Measurements from ENCODE around the gene SLC4A2. TPM values are rescaled to one million over a fixed set of nuclear protein-coding genes. Genes with fewer than 3 reads are reported as not detected.

The SLC4A2 gene
- total RNA-seq, 4 donors from 2014 or later: 31.9 to 78.7 (median 59.7) TPM

GRCh38 chr7:151123822-151124464 lies 64.6 kb downstream of the SLC4A2 start:
- 61% methylated on average over 17 of the region's 24 CpGs for WGBS
- Histone ChIP-seq H3K36me3 (peaks cover 78% of the 10 kb centered on the region), H3K4me3 (no peak overlapping the region), H3K4me1 (peaks cover 31% of the 10 kb centered on the region), H3K27me3 (no peaks in the 10 kb centered on the region), H3K27ac (no peak overlapping the region), H3K9me3 (no peaks in the 10 kb centered on the region)
- TF ChIP-seq POLR2AphosphoS5 (IDR thresholded peaks at IDR 0.05): no peak
- TF ChIP-seq POLR2A (IDR thresholded peaks at IDR 0.05): no peak
- TF ChIP-seq CTCF (IDR thresholded peaks at IDR 0.05): peak; percentile 88 to 96
- DNase-seq (ENCODE audit: low spot score in 2 of 2): peak; percentile 87 to 90

- H3K36me3 ChIP-seq: peaks cover 78% of the 10 kb centered on the region
- H3K4me3 ChIP-seq: no peak overlapping the region
- no peak for DNase-seq (ENCODE audit: low spot score in 2 of 2)
- 83% methylated on average over 7 of the region's 7 CpGs for WGBS
- TF ChIP-seq POLR2AphosphoS5 (IDR thresholded peaks at IDR 0.05): no peak
- no peak for TF ChIP-seq EP300 (IDR thresholded peaks at IDR 0.05)
- no peak for TF ChIP-seq POLR2A (IDR thresholded peaks at IDR 0.05)
- TF ChIP-seq CTCF (IDR thresholded peaks at IDR 0.05): no peak
- no peak overlapping the region for H3K27ac ChIP-seq
- no peaks in the 10 kb centered on the region for H3K9me3 ChIP-seq
- peaks cover 31% of the 10 kb centered on the region for H3K4me1 ChIP-seq
- no peaks in the 10 kb centered on the region for H3K27me3 ChIP-seq
Observed at GRCh38 chr7:151124481-151124880, 65.1 kb downstream of the SLC4A2 start.

GRCh38 chr7:151124899-151125399 lies 65.6 kb downstream of the SLC4A2 start:
- Histone ChIP-seq H3K9me3 (no peaks in the 10 kb centered on the region), H3K27me3 (no peaks in the 10 kb centered on the region), H3K36me3 (peaks cover 78% of the 10 kb centered on the region), H3K4me1 (peaks cover 31% of the 10 kb centered on the region), H3K27ac (no peak overlapping the region), H3K4me3 (peak overlapping the region; percentile 47)
- 70% methylated on average over 14 of the region's 14 CpGs for WGBS
- TF ChIP-seq CTCF (IDR thresholded peaks at IDR 0.05) (no peak), POLR2AphosphoS5 (IDR thresholded peaks at IDR 0.05) (no peak), POLR2A (IDR thresholded peaks at IDR 0.05) (no peak), EP300 (IDR thresholded peaks at IDR 0.05) (no peak)
- DNase-seq (ENCODE audit: low spot score in 2 of 2): no peak

- Histone ChIP-seq H3K4me1 (peaks cover 31% of the 10 kb centered on the region), H3K9me3 (no peaks in the 10 kb centered on the region), H3K27ac (peak overlapping the region; percentile 49), H3K4me3 (peak overlapping the region; percentile 47), H3K36me3 (peaks cover 78% of the 10 kb centered on the region), H3K27me3 (no peaks in the 10 kb centered on the region)
- 10% methylated on average over 20 of the region's 22 CpGs for WGBS
- DNase-seq (ENCODE audit: low spot score in 2 of 2): no peak
- TF ChIP-seq CTCF (IDR thresholded peaks at IDR 0.05): no peak
- no peak for TF ChIP-seq EP300 (IDR thresholded peaks at IDR 0.05)
- TF ChIP-seq POLR2A (IDR thresholded peaks at IDR 0.05): no peak
- no peak for TF ChIP-seq POLR2AphosphoS5 (IDR thresholded peaks at IDR 0.05)
Observed at GRCh38 chr7:151125470-151125845, 66.1 kb downstream of the SLC4A2 start.

GRCh38 chr7:151125846-151126481 lies 66.6 kb downstream of the SLC4A2 start:
- TF ChIP-seq EP300 (IDR thresholded peaks at IDR 0.05) (no peak), POLR2AphosphoS5 (IDR thresholded peaks at IDR 0.05) (no peak)
- no peaks in the 10 kb centered on the region for H3K9me3 ChIP-seq
- H3K4me1 ChIP-seq: peaks cover 31% of the 10 kb centered on the region
- 28% methylated on average over 27 of the region's 58 CpGs for WGBS
- peak overlapping the region; percentile 47 for H3K4me3 ChIP-seq
- DNase-seq (ENCODE audit: low spot score in 2 of 2): no peak
- no peaks in the 10 kb centered on the region for H3K27me3 ChIP-seq
- H3K27ac ChIP-seq: peak overlapping the region; percentile 49
- peaks cover 78% of the 10 kb centered on the region for H3K36me3 ChIP-seq

Other genes with a start within 250 kb of the SLC4A2 start
- gene AOC1, start 207.1 kb upstream of the SLC4A2 start, total RNA-seq: 1 to 10 TPM; 1.9 to 5.5 (median 2.3) TPM
- under 1 TPM in 1 of 4 donors, not detected in 3; 0.70 TPM for gene KCNH2, start 81.3 kb upstream of the SLC4A2 start, total RNA-seq
- 10 to 100 TPM in 1 of 4 donors, 1 to 10 TPM in 3; 2.6 to 10.9 (median 6.8) TPM for gene NOS3, start 68.6 kb upstream of the SLC4A2 start, total RNA-seq
- gene ATG9B, start 35.1 kb upstream of the SLC4A2 start, total RNA-seq: 100 to 1,000 TPM in 2 of 4 donors, 10 to 100 TPM in 2; 27.0 to 195 (median 122) TPM
- 10 to 100 TPM; 29.5 to 42.3 (median 31.9) TPM for gene ABCB8, start 31.1 kb upstream of the SLC4A2 start, total RNA-seq
- 1 to 10 TPM; 2.6 to 8.7 (median 4.1) TPM for gene ASIC3, start 11.1 kb upstream of the SLC4A2 start, total RNA-seq
- 10 to 100 TPM in 3 of 4 donors, 1 to 10 TPM in 1; 7.7 to 14.7 (median 13.4) TPM for gene CDK5, start 1.7 kb upstream of the SLC4A2 start, total RNA-seq
- gene FASTK, start 21.2 kb downstream of the SLC4A2 start, total RNA-seq: 100 to 1,000 TPM in 2 of 4 donors, 10 to 100 TPM in 2; 76.8 to 102 (median 90.9) TPM
- 10 to 100 TPM; 32.5 to 50.3 (median 45.7) TPM for gene TMUB1, start 23.9 kb downstream of the SLC4A2 start, total RNA-seq
- gene AGAP3, start 26.9 kb downstream of the SLC4A2 start, total RNA-seq: 100 to 1,000 TPM; 126 to 162 (median 134) TPM
- gene GBX1, start 108.1 kb downstream of the SLC4A2 start, total RNA-seq: not detected
- not detected for gene ASB10, start 127.7 kb downstream of the SLC4A2 start, total RNA-seq
- not detected for gene H2BK1, start 150.9 kb downstream of the SLC4A2 start, total RNA-seq
- 10 to 100 TPM; 25.3 to 96.5 (median 40.1) TPM for gene ABCF2, start 167.6 kb downstream of the SLC4A2 start, total RNA-seq
- gene CHPF2, start 172.9 kb downstream of the SLC4A2 start, total RNA-seq: 10 to 100 TPM; 21.5 to 28.6 (median 25.4) TPM
- gene SMARCD3, start 189.1 kb downstream of the SLC4A2 start, total RNA-seq: 10 to 100 TPM in 2 of 4 donors, 1 to 10 TPM in 2; 9.6 to 15.8 (median 10.9) TPM